Activated CD4-positive, CD25-positive, alpha-beta regulatory T cell treated with anti-CD3 and anti-CD28 coated beads, Interleukin-2, amount 50 U/mL, for 72 hours (primary cell): ENCODE measurements around the gene LDHAL6B.

Experiments used
- DNase-seq: peaks from one replicate; pipeline ENCODE4 v3.0.0; 2021

The LDHAL6B gene

GRCh38 chr15:59221511-59222505 lies 15.2 kb downstream of the LDHAL6B start:
- no peak for DNase-seq

GRCh38 chr15:59222906-59223550 lies 16.4 kb downstream of the LDHAL6B start:
- DNase-seq: no peak

- DNase-seq: no peak
Observed at GRCh38 chr15:59223736-59224135, 17.1 kb downstream of the LDHAL6B start.

- DNase-seq: no peak
Observed at GRCh38 chr15:59224474-59224873, 17.8 kb downstream of the LDHAL6B start.

- DNase-seq: no peak
Observed at GRCh38 chr15:59227021-59227420, 20.4 kb downstream of the LDHAL6B start.

- no peak for DNase-seq
Observed at GRCh38 chr15:59229015-59229414, 22.4 kb downstream of the LDHAL6B start.

- no peak for DNase-seq
Observed at GRCh38 chr15:59229453-59229852, 22.8 kb downstream of the LDHAL6B start.

GRCh38 chr15:59230531-59231055 lies 23.9 kb downstream of the LDHAL6B start:
- no peak for DNase-seq

GRCh38 chr15:59232476-59232875 lies 25.8 kb downstream of the LDHAL6B start:
- DNase-seq: no peak

GRCh38 chr15:59236394-59236793 lies 29.8 kb downstream of the LDHAL6B start:
- no peak for DNase-seq

- DNase-seq: no peak
Observed at GRCh38 chr15:59237119-59237855, 30.6 kb downstream of the LDHAL6B start.

GRCh38 chr15:59237924-59238331 lies 31.3 kb downstream of the LDHAL6B start:
- no peak for DNase-seq

GRCh38 chr15:59240036-59240435 lies 33.4 kb downstream of the LDHAL6B start:
- DNase-seq: no peak

GRCh38 chr15:59242649-59243048 lies 36.0 kb downstream of the LDHAL6B start:
- no peak for DNase-seq

GRCh38 chr15:59243622-59244021 lies 37.0 kb downstream of the LDHAL6B start:
- DNase-seq: no peak

- DNase-seq: no peak
Observed at GRCh38 chr15:59244337-59244736, 37.7 kb downstream of the LDHAL6B start.

GRCh38 chr15:59245559-59245958 lies 38.9 kb downstream of the LDHAL6B start:
- DNase-seq: no peak

- DNase-seq: no peak
Observed at GRCh38 chr15:59247364-59247763, 40.7 kb downstream of the LDHAL6B start.

GRCh38 chr15:59249816-59250215 lies 43.2 kb downstream of the LDHAL6B start:
- no peak for DNase-seq

GRCh38 chr15:59250249-59250648 lies 43.6 kb downstream of the LDHAL6B start:
- DNase-seq: no peak

GRCh38 chr15:59251001-59251845 lies 44.6 kb downstream of the LDHAL6B start:
- no peak for DNase-seq

- DNase-seq: no peak
Observed at GRCh38 chr15:59252137-59252536, 45.5 kb downstream of the LDHAL6B start.
